Mesendoderm (in vitro differentiated cells): ENCODE results near the gene ZNF618.

Experiments used
- DNase-seq: peaks from one replicate; pipeline ENCODE4 v3.0.0; 2013
- H2AK5ac ChIP-seq: 2 replicates; pipeline ENCODE4 v1.6.1; 2013; ENCODE audit warnings: low read length, inconsistent platforms
- H2BK120ac ChIP-seq: 2 replicates; pipeline ENCODE4 v1.6.1; 2013; ENCODE audit warnings: low read depth, mild to moderate bottlenecking, low read length, moderate library complexity, mixed read lengths
- H2BK15ac ChIP-seq: replicated peaks from 2 replicates; pipeline ENCODE4 v1.6.1; 2013; ENCODE audit warnings: low read depth, mild to moderate bottlenecking, moderate library complexity
- H2BK5ac ChIP-seq: 2 replicates; pipeline ENCODE4 v1.6.1; 2013; ENCODE audit warnings: low read length, inconsistent platforms
- H3K18ac ChIP-seq: 2 replicates; pipeline ENCODE4 v1.6.1; 2013; ENCODE audit warnings: mild to moderate bottlenecking, low read length, mixed read lengths
- H3K23ac ChIP-seq: one replicate; pipeline ENCODE4 v1.6.1; 2013; ENCODE audit warnings: low read length
- H3K27ac ChIP-seq: 2 replicates; pipeline ENCODE4 v1.5.1; 2013; ENCODE audit warnings: low read depth, mild to moderate bottlenecking, inconsistent platforms, low read length, moderate library complexity
- H3K27me3 ChIP-seq: 2 replicates; pipeline ENCODE4 v1.6.1; 2013; ENCODE audit warnings: low read length, control low read depth, mild to moderate bottlenecking, inconsistent platforms; ENCODE audit not compliant: insufficient read depth, poor library complexity
- H3K36me3 ChIP-seq: 2 replicates; pipeline ENCODE4 v1.6.1; 2013; ENCODE audit warnings: low read length, inconsistent platforms; ENCODE audit not compliant: control insufficient read depth, insufficient read depth
- H3K4ac ChIP-seq: one replicate; pipeline ENCODE4 v1.6.1; 2013; ENCODE audit warnings: low read depth, mild to moderate bottlenecking, low read length, moderate library complexity
- H3K4me1 ChIP-seq: 2 replicates; pipeline ENCODE4 v1.6.1; 2013; ENCODE audit warnings: low read depth, low read length, inconsistent platforms; ENCODE audit not compliant: control insufficient read depth
- H3K4me2 ChIP-seq: 2 replicates; pipeline ENCODE4 v1.6.1; 2013; ENCODE audit warnings: low read length
- H3K4me3 ChIP-seq: 2 replicates; pipeline ENCODE4 v1.5.1; 2013; ENCODE audit warnings: mild to moderate bottlenecking, low read length
- H3K56ac ChIP-seq: one replicate; pipeline ENCODE4 v1.6.1; 2013; ENCODE audit warnings: low read length
- H3K79me1 ChIP-seq: 2 replicates; pipeline ENCODE4 v1.6.1; 2013; ENCODE audit warnings: low read length, inconsistent platforms
- H3K79me2 ChIP-seq: 2 replicates; pipeline ENCODE4 v1.6.1; 2013; ENCODE audit warnings: mild to moderate bottlenecking, low read length; ENCODE audit not compliant: control insufficient read depth, insufficient read depth
- H3K9ac ChIP-seq: 2 replicates; pipeline ENCODE4 v1.6.1; 2013; ENCODE audit warnings: low read length, inconsistent platforms
- H4K5ac ChIP-seq: one replicate; pipeline ENCODE4 v1.6.1; 2013; ENCODE audit warnings: low read length
- H4K8ac ChIP-seq: one replicate; pipeline ENCODE4 v1.6.1; 2013; ENCODE audit warnings: low read depth, mild to moderate bottlenecking, control low read depth, low read length, moderate library complexity
- WGBS: extraction: QIAGEN DNeasy Blood & Tissue Kit; methylation state at CpG from one replicate; pipeline ENCODE4 v1.1.7; 2013; ENCODE audit warnings: low lambda C conversion rate, missing lambda C conversion rate; ENCODE audit not compliant: insufficient coverage; ENCODE audit errors: extremely low coverage; 5-methylcytosine and 5-hydroxymethylcytosine counted together

The ZNF618 gene

GRCh38 chr9:113931777-113932176, 55.7 kb downstream of the ZNF618 start:
- no peaks in the 10 kb centered on the region for H3K27me3 ChIP-seq
- no peak overlapping the region for H3K23ac ChIP-seq
- no peak for DNase-seq
- peaks cover 6% of the 10 kb centered on the region for H3K4me1 ChIP-seq
- WGBS: no CpG with 5 or more reads among the region's 4 CpGs
- no peak overlapping the region for H3K27ac ChIP-seq
- H2BK120ac ChIP-seq: no peak overlapping the region
- H2BK15ac ChIP-seq: no peak overlapping the region
- H2AK5ac ChIP-seq: no peak overlapping the region
- H4K5ac ChIP-seq: no peak overlapping the region
- H3K18ac ChIP-seq: no peak overlapping the region
- no peak overlapping the region for H3K9ac ChIP-seq
- H3K79me1 ChIP-seq: peaks cover 45% of the 10 kb centered on the region
- no peak overlapping the region for H3K4me3 ChIP-seq
- H4K8ac ChIP-seq: no peak overlapping the region
- H3K4me2 ChIP-seq: no peak overlapping the region
- no peak overlapping the region for H2BK5ac ChIP-seq
- no peak overlapping the region for H3K4ac ChIP-seq
- no peak overlapping the region for H3K56ac ChIP-seq
- H3K36me3 ChIP-seq: no peaks in the 10 kb centered on the region
- peaks cover 24% of the 10 kb centered on the region for H3K79me2 ChIP-seq

DNA sequence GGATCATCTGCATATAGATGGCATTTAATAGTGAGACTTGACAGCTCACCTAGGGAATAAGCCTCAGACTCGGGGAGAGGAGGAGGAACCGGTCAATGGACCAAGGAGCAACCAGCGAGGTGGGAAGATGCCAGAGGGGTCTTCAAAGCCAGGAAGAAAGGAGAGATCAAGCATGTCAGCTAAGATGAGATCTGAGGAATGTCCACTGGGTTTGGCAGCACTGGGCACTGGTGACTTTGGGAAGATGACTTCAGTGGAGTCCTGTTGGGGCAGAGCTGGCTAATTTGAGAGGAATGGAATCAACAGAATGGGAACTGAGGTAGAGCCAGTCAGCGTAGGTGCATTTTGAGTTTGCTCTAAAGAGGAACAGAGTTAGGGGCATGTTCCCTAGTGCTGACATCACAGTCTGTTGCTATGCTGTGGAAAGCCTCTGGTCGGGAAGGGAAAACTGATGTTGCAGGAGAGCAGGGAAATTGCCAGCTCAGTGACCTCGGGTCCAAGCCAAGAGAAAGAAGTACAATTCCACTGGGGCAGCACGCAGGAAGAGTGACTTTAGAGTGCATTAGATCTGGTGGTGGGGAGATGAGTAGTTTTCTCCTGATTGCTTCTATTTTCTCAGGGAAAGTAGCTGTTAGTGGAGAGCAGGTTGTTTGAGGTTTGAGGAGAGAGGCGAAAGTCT, 56.9 kb downstream of the ZNF618 start:
- Histone ChIP-seq H2BK15ac (no peak overlapping the region), H3K79me2 (peaks cover 21% of the 10 kb centered on the region), H3K18ac (no peak overlapping the region), H3K79me1 (peaks cover 45% of the 10 kb centered on the region), H3K27me3 (no peaks in the 10 kb centered on the region), H3K23ac (no peak overlapping the region), H3K56ac (no peak overlapping the region), H3K9ac (no peak overlapping the region), H2BK120ac (no peak overlapping the region), H3K36me3 (no peaks in the 10 kb centered on the region), H4K5ac (no peak overlapping the region), H3K4me1 (peaks cover 6% of the 10 kb centered on the region), H3K27ac (no peak overlapping the region), H2AK5ac (no peak overlapping the region), H4K8ac (no peak overlapping the region), H2BK5ac (no peak overlapping the region), H3K4me2 (no peak overlapping the region), H3K4ac (no peak overlapping the region), H3K4me3 (no peak overlapping the region)
- no peak for DNase-seq
- WGBS: no CpG with 5 or more reads among the region's 8 CpGs

GRCh38 chr9:113933671-113934070, 57.6 kb downstream of the ZNF618 start:
- Histone ChIP-seq H3K18ac (no peak overlapping the region), H3K27me3 (no peaks in the 10 kb centered on the region), H3K4me1 (peaks cover 6% of the 10 kb centered on the region), H3K56ac (no peak overlapping the region), H3K23ac (no peak overlapping the region), H2BK15ac (no peak overlapping the region), H3K4ac (no peak overlapping the region), H3K4me3 (no peak overlapping the region), H3K9ac (no peak overlapping the region), H3K36me3 (no peaks in the 10 kb centered on the region), H3K79me2 (peaks cover 21% of the 10 kb centered on the region), H3K79me1 (peaks cover 45% of the 10 kb centered on the region), H3K4me2 (no peak overlapping the region), H2AK5ac (no peak overlapping the region), H4K5ac (no peak overlapping the region), H4K8ac (no peak overlapping the region), H3K27ac (no peak overlapping the region), H2BK120ac (no peak overlapping the region), H2BK5ac (no peak overlapping the region)
- no peak for DNase-seq

DNA sequence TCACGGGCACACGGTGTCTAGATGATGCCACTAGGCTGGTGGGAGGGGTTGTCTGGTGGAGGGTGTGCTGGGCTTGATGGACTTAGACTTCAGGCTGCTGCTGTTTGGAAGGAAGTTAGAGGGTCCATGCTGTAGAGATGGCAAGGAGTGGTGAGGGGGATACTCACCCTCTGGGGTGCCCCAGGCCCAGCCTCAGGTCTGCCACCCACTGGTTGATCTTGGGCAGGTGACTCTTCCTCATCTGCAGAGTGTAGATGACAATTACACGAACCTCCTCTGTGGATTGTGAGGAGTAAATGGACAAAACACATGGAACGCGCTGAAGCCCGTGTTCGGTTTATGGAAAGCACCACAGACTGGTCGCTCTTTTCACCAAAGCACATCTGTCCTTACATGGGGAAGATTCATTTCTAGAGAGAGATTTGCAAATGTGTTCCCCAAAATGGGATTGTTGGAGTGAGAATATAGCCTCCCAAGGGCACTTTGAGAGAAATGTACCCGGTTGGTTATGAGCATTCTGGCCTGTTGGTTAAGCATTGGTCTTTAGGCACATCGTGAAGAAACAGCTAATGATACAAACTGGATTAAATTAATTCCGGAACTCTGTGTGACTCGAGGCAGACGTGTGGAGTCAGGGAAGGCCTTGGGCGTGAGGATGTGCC, 58.2 kb downstream of the ZNF618 start:
- no peak overlapping the region for H2BK120ac ChIP-seq
- H3K27me3 ChIP-seq: no peaks in the 10 kb centered on the region
- no peak overlapping the region for H3K56ac ChIP-seq
- no peaks in the 10 kb centered on the region for H3K36me3 ChIP-seq
- whole genome bisulfite sequencing: no CpG with 5 or more reads among the region's 14 CpGs
- no peak overlapping the region for H2BK15ac ChIP-seq
- H3K4me1 ChIP-seq: peaks cover 6% of the 10 kb centered on the region
- H3K4ac ChIP-seq: no peak overlapping the region
- no peak overlapping the region for H2BK5ac ChIP-seq
- H4K5ac ChIP-seq: no peak overlapping the region
- H3K18ac ChIP-seq: no peak overlapping the region
- H3K9ac ChIP-seq: no peak overlapping the region
- no peak overlapping the region for H3K4me2 ChIP-seq
- H2AK5ac ChIP-seq: no peak overlapping the region
- no peak overlapping the region for H3K23ac ChIP-seq
- no peak overlapping the region for H4K8ac ChIP-seq
- DNase-seq: no peak
- peaks cover 17% of the 10 kb centered on the region for H3K79me2 ChIP-seq
- peaks cover 41% of the 10 kb centered on the region for H3K79me1 ChIP-seq
- no peak overlapping the region for H3K4me3 ChIP-seq
- no peak overlapping the region for H3K27ac ChIP-seq

DNA sequence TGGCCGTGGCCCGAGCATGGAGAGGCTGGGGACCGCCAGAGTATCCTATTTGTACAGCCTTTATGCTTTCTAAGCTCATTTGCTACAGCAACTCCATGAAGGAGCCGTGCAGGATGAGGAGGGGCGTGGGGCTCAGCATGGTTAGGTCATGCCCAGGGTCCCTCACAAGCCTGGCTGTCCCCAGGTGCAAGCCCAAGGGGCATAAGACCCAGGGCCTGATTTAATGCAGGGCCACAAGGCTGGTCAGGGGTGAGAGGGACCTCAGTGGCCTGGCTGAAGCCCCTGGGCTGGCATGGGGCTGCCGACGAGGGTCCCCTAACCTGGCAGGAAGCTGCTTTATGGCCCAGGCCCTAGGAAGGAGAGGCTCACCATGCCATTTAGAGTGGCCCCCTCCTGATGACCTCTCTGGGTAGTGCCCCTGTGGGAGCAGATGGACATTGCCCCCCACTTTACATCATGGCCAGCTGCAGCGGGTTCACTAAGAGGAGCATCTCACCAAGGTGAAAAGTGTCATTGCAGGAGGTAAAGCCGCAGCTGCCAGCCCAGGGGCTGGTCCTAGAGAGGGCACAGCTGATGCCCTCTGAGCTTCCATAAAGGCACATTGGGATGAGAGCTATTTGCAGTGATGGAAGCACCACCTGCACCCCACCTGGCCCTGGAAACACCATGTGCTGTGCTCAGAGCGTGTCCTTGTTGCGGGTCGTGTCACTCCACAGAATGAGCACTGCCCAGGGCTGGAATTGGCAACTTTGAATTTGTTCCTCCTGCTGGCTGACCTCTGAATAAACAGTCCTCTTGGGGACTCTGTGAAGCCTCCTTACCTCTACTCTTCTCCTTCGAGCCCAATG, 58.9 kb downstream of the ZNF618 start:
- no peak overlapping the region for H3K4ac ChIP-seq
- WGBS: no CpG with 5 or more reads among the region's 13 CpGs
- no peak overlapping the region for H3K4me2 ChIP-seq
- peaks cover 6% of the 10 kb centered on the region for H3K4me1 ChIP-seq
- no peaks in the 10 kb centered on the region for H3K36me3 ChIP-seq
- H3K27me3 ChIP-seq: no peaks in the 10 kb centered on the region
- no peak overlapping the region for H3K56ac ChIP-seq
- no peak overlapping the region for H4K5ac ChIP-seq
- H2AK5ac ChIP-seq: no peak overlapping the region
- peaks cover 36% of the 10 kb centered on the region for H3K79me1 ChIP-seq
- H3K23ac ChIP-seq: no peak overlapping the region
- H2BK15ac ChIP-seq: no peak overlapping the region
- peaks cover 15% of the 10 kb centered on the region for H3K79me2 ChIP-seq
- no peak for DNase-seq
- H4K8ac ChIP-seq: no peak overlapping the region
- no peak overlapping the region for H2BK120ac ChIP-seq
- H2BK5ac ChIP-seq: no peak overlapping the region
- H3K4me3 ChIP-seq: no peak overlapping the region
- no peak overlapping the region for H3K9ac ChIP-seq
- H3K27ac ChIP-seq: no peak overlapping the region
- no peak overlapping the region for H3K18ac ChIP-seq
